Measurements from ENCODE around the gene CELF6.

Gene CELF6

GRCh38 chr15:72289597-72290325 lies 30.2 kb downstream of the CELF6 start:
- Histone ChIP-seq H3K4me1 (ENCODE audit: control insufficient read depth in 1 of 2, insufficient read depth in 1 of 2, low read depth in 1 of 2, low read length in 1 of 2) (no peaks in the 10 kb centered on the region), H3K27me3 (no peaks in the 10 kb centered on the region), H3K4me3 (ENCODE audit: low read depth in 1 of 2, low read length in 1 of 2) (no peak overlapping the region), H3K27ac (no peak overlapping the region), H3K36me3 (peaks cover 7% of the 10 kb centered on the region), H3K9me3 (no peaks in the 10 kb centered on the region)
- TF ChIP-seq CTCF (IDR thresholded peaks at IDR 0.05) = no peak

- TF ChIP-seq CTCF (IDR thresholded peaks at IDR 0.05) = no peak
- Histone ChIP-seq H3K27ac (no peak overlapping the region), H3K27me3 (no peaks in the 10 kb centered on the region), H3K9me3 (no peaks in the 10 kb centered on the region), H3K4me1 (ENCODE audit: control insufficient read depth in 1 of 2, insufficient read depth in 1 of 2, low read depth in 1 of 2, low read length in 1 of 2) (no peaks in the 10 kb centered on the region), H3K4me3 (ENCODE audit: low read depth in 1 of 2, low read length in 1 of 2) (no peak overlapping the region), H3K36me3 (peaks cover 8% of the 10 kb centered on the region)
Measured at GRCh38 chr15:72288796-72289596, 31.0 kb downstream of the CELF6 start.

- Histone ChIP-seq H3K4me3 (ENCODE audit: low read depth in 1 of 2, low read length in 1 of 2) (no peak overlapping the region), H3K36me3 (peaks cover 8% of the 10 kb centered on the region), H3K27ac (no peak overlapping the region), H3K27me3 (no peaks in the 10 kb centered on the region), H3K9me3 (no peaks in the 10 kb centered on the region), H3K4me1 (ENCODE audit: control insufficient read depth in 1 of 2, insufficient read depth in 1 of 2, low read depth in 1 of 2, low read length in 1 of 2) (no peaks in the 10 kb centered on the region)
- peak; percentile 25 for TF ChIP-seq CTCF (IDR thresholded peaks at IDR 0.05)
Measured at GRCh38 chr15:72285927-72286516, 33.9 kb downstream of the CELF6 start.

- Histone ChIP-seq H3K27me3 (no peaks in the 10 kb centered on the region), H3K4me3 (ENCODE audit: low read depth in 1 of 2, low read length in 1 of 2) (no peak overlapping the region), H3K9me3 (no peaks in the 10 kb centered on the region), H3K36me3 (peaks cover 8% of the 10 kb centered on the region), H3K27ac (no peak overlapping the region), H3K4me1 (ENCODE audit: control insufficient read depth in 1 of 2, insufficient read depth in 1 of 2, low read depth in 1 of 2, low read length in 1 of 2) (no peaks in the 10 kb centered on the region)
- TF ChIP-seq CTCF (IDR thresholded peaks at IDR 0.05) = no peak
Measured at GRCh38 chr15:72285402-72285801, 34.6 kb downstream of the CELF6 start.

DNA sequence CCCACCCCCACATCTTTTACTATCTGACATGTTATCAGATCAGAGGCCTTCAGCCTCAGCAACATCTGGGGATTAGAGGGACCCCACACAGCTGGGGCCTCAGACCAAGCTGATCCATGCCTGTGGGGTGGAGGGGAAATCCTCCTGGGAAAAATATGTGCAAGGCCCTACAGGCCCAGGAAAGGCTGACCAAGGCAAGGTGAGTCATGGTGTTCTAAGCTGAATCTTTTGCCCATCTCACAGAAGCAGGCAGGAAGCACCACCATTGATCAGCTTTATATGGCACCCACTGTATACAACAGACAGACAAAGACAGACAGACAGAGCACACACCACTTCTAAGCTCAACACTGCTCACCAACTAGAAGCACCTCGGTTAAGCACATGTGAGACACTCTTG lies 35.2 kb downstream of the CELF6 start:
- no peaks in the 10 kb centered on the region for H3K4me1 ChIP-seq (ENCODE audit: control insufficient read depth in 1 of 2, insufficient read depth in 1 of 2, low read depth in 1 of 2, low read length in 1 of 2)
- no peaks in the 10 kb centered on the region for H3K9me3 ChIP-seq
- H3K27ac ChIP-seq = no peak overlapping the region
- H3K36me3 ChIP-seq = peaks cover 8% of the 10 kb centered on the region
- no peaks in the 10 kb centered on the region for H3K27me3 ChIP-seq
- H3K4me3 ChIP-seq (ENCODE audit: low read depth in 1 of 2, low read length in 1 of 2) = no peak overlapping the region
- no peak for TF ChIP-seq CTCF (IDR thresholded peaks at IDR 0.05)

All from neutrophil (primary cell).